HUES64 (cell line): ENCODE results near the gene ATXN7L1.
A peak's percentile ranks its signal among the peaks of the same experiment; 100 is the strongest.
"Not testable (repeated sequence)": the region's sequence is repeated elsewhere in the genome, so short reads cannot be mapped to it uniquely, and the experiment has no call there.

Experiments
- H3K27ac ChIP-seq: 2 replicates; pipeline ENCODE4 v1.7.0; 2013; ENCODE audit warnings: low read depth, low read length, inconsistent platforms
- H3K27me3 ChIP-seq: 2 replicates; pipeline ENCODE4 v1.6.1; 2013; ENCODE audit warnings: mild to moderate bottlenecking, low read length; ENCODE audit not compliant: insufficient read depth
- H3K36me3 ChIP-seq: 2 replicates; pipeline ENCODE4 v1.6.1; 2013; ENCODE audit warnings: mild to moderate bottlenecking, low read length; ENCODE audit not compliant: insufficient read depth
- H3K4me1 ChIP-seq: 2 replicates; pipeline ENCODE4 v1.6.1; 2013; ENCODE audit warnings: mild to moderate bottlenecking, low read length, moderate library complexity; ENCODE audit not compliant: insufficient read depth
- H3K4me3 ChIP-seq: 2 replicates; pipeline ENCODE4 v1.5.1; 2013; ENCODE audit warnings: mild to moderate bottlenecking, low read length, moderate library complexity
- H3K9ac ChIP-seq: 2 replicates; pipeline ENCODE4 v1.6.1; 2013; ENCODE audit warnings: mild to moderate bottlenecking, low read depth, low read length
- H3K9me3 ChIP-seq: 2 replicates; pipeline ENCODE4 v1.6.1; 2013; ENCODE audit warnings: low read depth, low read length; ENCODE audit not compliant: insufficient read depth
- WGBS: fragments of 150-250, 120-280 bp; methylation state at CpG from one replicate; pipeline ENCODE4 v1.1.7; 2013; ENCODE audit warnings: missing lambda C conversion rate; 5-methylcytosine and 5-hydroxymethylcytosine counted together

The ATXN7L1 gene

GRCh38 chr7:105723572-105723971 is 152.8 kb downstream of the ATXN7L1 start:
- Histone ChIP-seq H3K9me3 (no peaks in the 10 kb centered on the region), H3K4me1 (peaks cover 29% of the 10 kb centered on the region), H3K27ac (no peak overlapping the region), H3K27me3 (no peaks in the 10 kb centered on the region), H3K9ac (no peak overlapping the region), H3K4me3 (no peak overlapping the region), H3K36me3 (no peaks in the 10 kb centered on the region)
- 72% methylated on average over 5 of the region's 5 CpGs for WGBS

GRCh38 chr7:105721571-105722104 is 154.8 kb downstream of the ATXN7L1 start:
- Histone ChIP-seq H3K4me1 (peaks cover 30% of the 10 kb centered on the region), H3K36me3 (no peaks in the 10 kb centered on the region), H3K4me3 (no peak overlapping the region), H3K27ac (peak overlapping the region; percentile 52; the same call in 1 of the 2 replicates), H3K9ac (no peak overlapping the region), H3K9me3 (no peaks in the 10 kb centered on the region), H3K27me3 (no peaks in the 10 kb centered on the region)
- 77% methylated on average over 5 of the region's 5 CpGs for WGBS

GRCh38 chr7:105719919-105720318 is 156.5 kb downstream of the ATXN7L1 start:
- no peak overlapping the region for H3K4me3 ChIP-seq

GRCh38 chr7:105719395-105719794 is 157.0 kb downstream of the ATXN7L1 start:
- Histone ChIP-seq H3K27ac (peak overlapping the region; percentile 12; the same call in 1 of the 2 replicates), H3K36me3 (no peaks in the 10 kb centered on the region), H3K4me3 (no peak overlapping the region), H3K27me3 (no peaks in the 10 kb centered on the region), H3K4me1 (peaks cover 29% of the 10 kb centered on the region), H3K9me3 (no peaks in the 10 kb centered on the region), H3K9ac (no peak overlapping the region)
- WGBS = 74% methylated on average over 2 of the region's 2 CpGs

More at GRCh38 chr7:105719919-105720318, 156.5 kb downstream of the ATXN7L1 start:
- H3K9ac ChIP-seq = no peak overlapping the region
- no peaks in the 10 kb centered on the region for H3K36me3 ChIP-seq
- H3K27me3 ChIP-seq = no peaks in the 10 kb centered on the region
- peak overlapping the region; percentile 12; the same call in 1 of the 2 replicates for H3K27ac ChIP-seq
- peaks cover 29% of the 10 kb centered on the region for H3K4me1 ChIP-seq
- no peaks in the 10 kb centered on the region for H3K9me3 ChIP-seq
- 80% methylated on average over 4 of the region's 4 CpGs for WGBS

- H3K36me3 ChIP-seq = no peaks in the 10 kb centered on the region
- H3K4me1 ChIP-seq = peaks cover 26% of the 10 kb centered on the region
- H3K27me3 ChIP-seq = no peaks in the 10 kb centered on the region
- no peak overlapping the region for H3K9ac ChIP-seq
- 87% methylated on average over 4 of the region's 4 CpGs for WGBS
- H3K4me3 ChIP-seq = no peak overlapping the region
- H3K27ac ChIP-seq = no peak overlapping the region
- 0 out of 2 replicates have a peak, but pooled peaks cover 3% of the 10 kb centered on the region for H3K9me3 ChIP-seq
Measured at GRCh38 chr7:105718511-105718925, 157.9 kb downstream of the ATXN7L1 start.

GRCh38 chr7:105715528-105715927 is 160.9 kb downstream of the ATXN7L1 start:
- H3K27ac ChIP-seq = no peak overlapping the region
- H3K4me1 ChIP-seq = peaks cover 18% of the 10 kb centered on the region
- peaks cover 23% of the 10 kb centered on the region for H3K9me3 ChIP-seq
- no peaks in the 10 kb centered on the region for H3K27me3 ChIP-seq
- H3K4me3 ChIP-seq = no peak overlapping the region
- H3K36me3 ChIP-seq = peaks cover 12% of the 10 kb centered on the region; the same call in 1 of the 2 replicates
- no peak overlapping the region for H3K9ac ChIP-seq

- Histone ChIP-seq H3K36me3 (peaks cover 12% of the 10 kb centered on the region; the same call in 1 of the 2 replicates), H3K27me3 (no peaks in the 10 kb centered on the region), H3K4me3 (no peak overlapping the region), H3K27ac (no peak overlapping the region), H3K9me3 (peaks cover 23% of the 10 kb centered on the region), H3K4me1 (peaks cover 5% of the 10 kb centered on the region), H3K9ac (no peak overlapping the region)
- WGBS = 93% methylated on average over 6 of the region's 6 CpGs
Measured at GRCh38 chr7:105713488-105714465, 162.6 kb downstream of the ATXN7L1 start.

GRCh38 chr7:105712877-105713276 is 163.5 kb downstream of the ATXN7L1 start:
- no peaks in the 10 kb centered on the region for H3K27me3 ChIP-seq
- H3K9ac ChIP-seq = no peak overlapping the region
- H3K4me3 ChIP-seq = no peak overlapping the region
- no peak overlapping the region for H3K27ac ChIP-seq
- WGBS = 96% methylated on average over 3 of the region's 3 CpGs
- peaks cover 23% of the 10 kb centered on the region for H3K9me3 ChIP-seq
- peaks cover 14% of the 10 kb centered on the region; the same call in 1 of the 2 replicates for H3K36me3 ChIP-seq
- no peaks in the 10 kb centered on the region for H3K4me1 ChIP-seq

GRCh38 chr7:105711726-105712402 is 164.5 kb downstream of the ATXN7L1 start:
- Histone ChIP-seq H3K36me3 (peaks cover 15% of the 10 kb centered on the region; the same call in 1 of the 2 replicates), H3K4me3 (no peak overlapping the region), H3K9ac (no peak overlapping the region), H3K27ac (no peak overlapping the region), H3K27me3 (no peaks in the 10 kb centered on the region), H3K4me1 (peaks cover 5% of the 10 kb centered on the region; the same call in 1 of the 2 replicates), H3K9me3 (peaks cover 23% of the 10 kb centered on the region)
- WGBS = 94% methylated on average over 5 of the region's 5 CpGs

GRCh38 chr7:105710720-105711119 is 165.7 kb downstream of the ATXN7L1 start:
- H3K27me3 ChIP-seq, H3K4me3 ChIP-seq, H3K9ac ChIP-seq, H3K4me1 ChIP-seq, H3K27ac ChIP-seq: not testable (repeated sequence)
- Histone ChIP-seq H3K36me3 (peaks cover 15% of the 10 kb centered on the region; the same call in 1 of the 2 replicates), H3K9me3 (peaks cover 23% of the 10 kb centered on the region)
- 96% methylated on average over 4 of the region's 4 CpGs for WGBS

GRCh38 chr7:105708763-105709080 is 167.7 kb downstream of the ATXN7L1 start:
- WGBS = 95% methylated on average over 4 of the region's 4 CpGs
- Histone ChIP-seq H3K27ac (no peak overlapping the region), H3K4me3 (no peak overlapping the region), H3K27me3 (no peaks in the 10 kb centered on the region), H3K36me3 (peaks cover 15% of the 10 kb centered on the region; the same call in 1 of the 2 replicates), H3K9ac (no peak overlapping the region), H3K4me1 (peaks cover 5% of the 10 kb centered on the region; the same call in 1 of the 2 replicates), H3K9me3 (peaks cover 21% of the 10 kb centered on the region)
